Epithelial cell of esophagus (primary cell): ENCODE results near the gene BLOC1S2.

ENCODE experiments used
- DNase-seq: peaks from one replicate; pipeline ENCODE4 v3.0.0; 2010; ENCODE audit warnings: low read depth
- H3K4me3 ChIP-seq: 2 replicates; pipeline ENCODE4 v1.5.1; 2011; ENCODE audit warnings: mild to moderate bottlenecking, low read length, control low read depth
- TF ChIP-seq, protein P1 (sequence below): IDR thresholded peaks from 2 replicates; pipeline ENCODE4 v1.5.1; 2011; ENCODE audit warnings: low read depth, mild to moderate bottlenecking, low read length, control low read depth, inconsistent platforms; ENCODE audit not compliant: insufficient read depth; ENCODE audit errors: missing control alignments

The BLOC1S2 gene

DNA sequence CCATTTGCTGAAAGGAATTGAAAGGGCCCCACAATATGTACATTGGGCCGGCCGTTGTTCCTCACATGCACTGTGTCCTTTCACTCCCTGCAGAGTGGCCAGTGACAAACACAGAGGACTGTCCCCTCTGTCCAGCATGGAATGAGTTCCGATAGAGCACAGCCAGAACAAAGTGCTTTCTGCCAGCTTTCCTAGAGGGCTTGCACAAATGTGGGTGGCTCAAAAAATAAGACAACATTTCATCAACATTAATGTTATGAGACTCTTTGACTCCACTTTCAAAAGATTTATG, 41.2 kb upstream of the BLOC1S2 start:
- TF ChIP-seq, protein P1, sequence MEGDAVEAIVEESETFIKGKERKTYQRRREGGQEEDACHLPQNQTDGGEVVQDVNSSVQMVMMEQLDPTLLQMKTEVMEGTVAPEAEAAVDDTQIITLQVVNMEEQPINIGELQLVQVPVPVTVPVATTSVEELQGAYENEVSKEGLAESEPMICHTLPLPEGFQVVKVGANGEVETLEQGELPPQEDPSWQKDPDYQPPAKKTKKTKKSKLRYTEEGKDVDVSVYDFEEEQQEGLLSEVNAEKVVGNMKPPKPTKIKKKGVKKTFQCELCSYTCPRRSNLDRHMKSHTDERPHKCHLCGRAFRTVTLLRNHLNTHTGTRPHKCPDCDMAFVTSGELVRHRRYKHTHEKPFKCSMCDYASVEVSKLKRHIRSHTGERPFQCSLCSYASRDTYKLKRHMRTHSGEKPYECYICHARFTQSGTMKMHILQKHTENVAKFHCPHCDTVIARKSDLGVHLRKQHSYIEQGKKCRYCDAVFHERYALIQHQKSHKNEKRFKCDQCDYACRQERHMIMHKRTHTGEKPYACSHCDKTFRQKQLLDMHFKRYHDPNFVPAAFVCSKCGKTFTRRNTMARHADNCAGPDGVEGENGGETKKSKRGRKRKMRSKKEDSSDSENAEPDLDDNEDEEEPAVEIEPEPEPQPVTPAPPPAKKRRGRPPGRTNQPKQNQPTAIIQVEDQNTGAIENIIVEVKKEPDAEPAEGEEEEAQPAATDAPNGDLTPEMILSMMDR = no peak
- no peak for DNase-seq
- no peak overlapping the region for H3K4me3 ChIP-seq

DNA sequence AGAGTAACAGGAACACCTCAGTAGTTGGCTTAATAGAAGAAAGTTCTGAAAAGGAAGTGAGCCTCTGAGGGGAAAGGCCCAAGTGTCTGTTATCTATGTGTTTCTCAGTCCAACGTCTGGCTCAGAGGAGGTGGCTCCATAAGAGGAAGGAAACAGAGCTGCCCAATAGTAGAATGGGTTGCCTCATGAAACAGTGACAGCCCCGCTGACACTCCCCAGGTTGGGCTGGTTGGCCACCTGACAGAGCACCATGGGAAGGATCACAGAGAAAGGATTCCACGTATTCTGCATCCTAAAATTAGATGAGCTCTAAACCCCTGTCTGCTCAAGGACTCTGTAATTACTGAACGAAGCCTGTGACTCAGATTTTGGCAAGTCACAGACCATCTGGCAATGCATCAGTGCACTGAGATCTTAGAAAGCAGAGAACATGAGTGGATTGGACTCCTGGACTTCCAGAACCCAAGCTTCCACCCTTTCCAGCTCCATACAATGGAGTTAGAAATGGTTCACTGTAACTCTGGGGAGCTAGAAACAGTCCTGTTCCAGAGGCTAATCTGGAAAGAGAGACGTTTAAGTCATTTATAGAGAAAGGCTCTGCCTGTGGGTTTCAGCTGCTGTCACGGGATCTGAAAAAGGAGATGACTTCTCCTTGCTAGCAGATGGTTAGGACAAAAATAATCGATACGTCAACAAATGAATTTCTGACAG, 40.7 kb upstream of the BLOC1S2 start:
- H3K4me3 ChIP-seq = no peak overlapping the region
- TF ChIP-seq, protein P1 = no peak
- no peak for DNase-seq

DNA sequence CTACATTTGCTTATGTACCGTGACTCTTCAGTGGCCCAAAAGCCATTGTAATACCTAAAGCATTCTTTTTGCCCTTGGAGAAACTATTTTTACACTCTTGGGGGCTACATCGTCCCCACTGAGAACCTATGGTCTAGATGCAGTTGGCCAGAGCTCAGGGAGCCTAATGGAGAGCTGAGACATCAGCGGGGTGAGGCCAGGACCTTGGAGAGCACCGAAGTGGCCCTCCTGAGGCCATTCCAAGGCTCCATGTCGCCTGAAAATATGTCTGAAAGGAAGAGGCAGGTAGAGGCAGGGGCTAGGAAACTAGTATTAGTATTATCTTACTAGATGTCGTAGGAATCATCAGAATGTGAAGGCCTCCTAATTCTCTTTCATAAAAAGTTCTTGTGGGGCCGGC, 38.7 kb upstream of the BLOC1S2 start:
- H3K4me3 ChIP-seq = no peak overlapping the region
- TF ChIP-seq, protein P1 = no peak
- DNase-seq = no peak

DNA sequence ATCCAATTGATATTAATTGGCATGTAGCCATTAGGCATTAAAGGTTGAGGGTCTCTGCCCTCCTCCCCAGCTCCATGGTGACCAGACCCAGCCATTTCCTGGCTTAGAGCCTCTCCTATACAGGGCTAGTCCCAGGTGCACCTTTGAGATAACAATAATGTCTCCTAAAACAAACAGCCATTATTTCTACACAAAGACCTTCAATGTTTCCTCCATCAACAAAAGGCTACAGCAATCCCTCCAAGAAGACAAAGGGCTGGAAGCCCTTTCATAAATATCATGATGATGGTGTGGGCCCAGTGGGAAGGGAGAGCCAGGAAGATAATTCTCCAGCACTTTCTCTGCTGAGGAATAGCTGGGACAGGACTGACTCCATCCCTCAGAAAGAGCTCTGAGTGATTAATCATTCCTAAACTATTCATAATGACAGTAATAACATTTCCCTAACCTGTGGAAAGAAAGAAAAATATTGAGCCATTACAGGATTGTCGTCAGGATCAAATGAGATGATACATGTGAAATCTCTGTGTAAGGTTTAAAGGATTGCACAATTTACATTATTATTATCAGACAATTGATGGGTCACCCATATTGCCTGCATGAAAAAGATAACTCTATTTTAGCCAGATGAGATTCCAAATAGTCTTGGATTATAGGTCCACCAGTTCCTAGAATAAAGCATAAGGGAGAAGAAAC, 33.4 kb upstream of the BLOC1S2 start:
- TF ChIP-seq, protein P1 = no peak
- DNase-seq = peak; percentile 34
- H3K4me3 ChIP-seq = no peak overlapping the region

DNA sequence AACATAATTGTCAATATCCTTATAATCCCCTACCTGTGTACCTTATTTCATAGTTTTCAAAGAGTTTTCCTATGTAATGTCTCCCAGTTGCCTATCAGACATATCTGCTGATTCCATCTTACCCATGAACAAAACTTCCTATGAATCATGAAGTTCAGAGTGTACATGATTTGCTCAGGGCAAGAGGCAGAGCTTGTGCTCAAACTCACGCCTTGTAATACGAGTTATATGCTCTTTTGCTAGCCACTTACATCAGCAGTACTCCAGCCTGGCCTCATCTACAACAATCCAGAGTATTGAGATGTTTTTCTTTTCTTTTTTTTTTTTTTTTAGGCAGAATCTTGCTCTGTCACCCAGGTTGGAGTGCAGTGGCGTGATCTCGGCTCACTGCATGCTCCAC, 31.7 kb upstream of the BLOC1S2 start:
- peak; percentile 66 for DNase-seq
- H3K4me3 ChIP-seq = no peak overlapping the region
- TF ChIP-seq, protein P1 = no peak

DNA sequence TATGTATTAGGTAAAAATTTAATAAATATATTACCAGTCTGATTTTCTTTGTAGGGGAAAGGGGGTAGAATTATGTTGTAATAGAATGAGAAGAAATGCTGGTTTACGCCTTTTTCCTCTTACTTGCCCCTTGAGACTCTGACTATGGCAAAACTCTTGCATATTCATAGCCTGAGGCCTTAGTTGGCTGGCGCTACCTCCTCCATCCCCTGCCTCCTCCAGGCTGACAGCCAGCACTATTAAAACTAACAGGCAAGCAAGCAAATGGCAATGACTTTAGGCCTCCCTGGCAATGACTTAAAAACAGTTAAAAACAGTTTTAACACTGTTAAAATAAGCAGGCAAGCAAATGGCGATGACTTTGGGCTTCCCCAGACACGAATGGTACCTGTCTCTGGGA, 29.1 kb upstream of the BLOC1S2 start:
- no peak overlapping the region for H3K4me3 ChIP-seq
- TF ChIP-seq, protein P1 = no peak
- DNase-seq = no peak

DNA sequence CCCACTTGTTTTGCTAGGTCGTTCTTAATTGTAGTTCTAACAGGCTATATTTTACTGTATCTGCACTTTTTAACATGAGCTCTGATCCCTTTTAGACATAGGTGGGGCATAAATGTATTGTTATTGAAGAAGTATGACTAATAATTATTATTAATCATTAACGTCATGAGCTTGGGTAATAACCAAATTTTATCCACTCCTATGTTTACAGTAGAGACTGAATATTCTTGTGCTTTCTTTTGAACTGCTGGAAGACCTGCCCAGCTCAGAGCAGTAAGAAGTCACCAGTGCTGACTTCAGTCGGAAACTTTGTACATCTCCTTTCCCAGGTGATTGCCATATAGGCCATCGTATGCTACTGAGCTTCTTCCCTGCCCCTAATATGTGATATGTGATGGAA, 24.8 kb upstream of the BLOC1S2 start:
- H3K4me3 ChIP-seq = no peak overlapping the region
- TF ChIP-seq, protein P1 = no peak
- peak; percentile 55 for DNase-seq
